Measurements from ENCODE around the gene PRR18. TPM values are rescaled to one million over a fixed set of nuclear protein-coding genes. Genes with fewer than 3 reads are reported as not detected.

The PRR18 gene
- total RNA-seq, 2 experiments from 2014 or later = not detected

GRCh38 chr6:166325383-166326042 is 17.3 kb upstream of the PRR18 start:
- CTCF ChIA-PET = interaction anchor here (1.0 to 2.6 kb wide), 3 partner anchors 13 to 56 kb away, joined by 3 to 7 read pairs (median 3); no protein-coding TSS in a partner anchor
- POLR2A ChIA-PET = no interaction called here
- H3K4me3 Mint-ChIP-seq = no peak overlapping the region
- H3K27me3 Mint-ChIP-seq = no peaks in the 10 kb centered on the region
- H3K36me3 Mint-ChIP-seq (ENCODE audit: low read depth) = peaks cover 27% of the 10 kb centered on the region
- no peak overlapping the region for H3K27ac Mint-ChIP-seq
- no peak for DNase-seq
- H3K4me1 Mint-ChIP-seq = no peaks in the 10 kb centered on the region
- H3K9me3 Mint-ChIP-seq = no peaks in the 10 kb centered on the region

GRCh38 chr6:166323395-166323794 is 15.2 kb upstream of the PRR18 start:
- Mint-ChIP-seq H3K4me3 (no peak overlapping the region), H3K9me3 (no peaks in the 10 kb centered on the region), H3K4me1 (no peaks in the 10 kb centered on the region), H3K36me3 (ENCODE audit: low read depth) (peaks cover 20% of the 10 kb centered on the region), H3K27ac (no peak overlapping the region), H3K27me3 (no peaks in the 10 kb centered on the region)
- POLR2A ChIA-PET = no interaction called here
- DNase-seq = no peak
- CTCF ChIA-PET = interaction anchor here (1.0 kb wide), 1 partner anchor 75 kb away, joined by 4 read pairs; no protein-coding TSS in a partner anchor

DNA sequence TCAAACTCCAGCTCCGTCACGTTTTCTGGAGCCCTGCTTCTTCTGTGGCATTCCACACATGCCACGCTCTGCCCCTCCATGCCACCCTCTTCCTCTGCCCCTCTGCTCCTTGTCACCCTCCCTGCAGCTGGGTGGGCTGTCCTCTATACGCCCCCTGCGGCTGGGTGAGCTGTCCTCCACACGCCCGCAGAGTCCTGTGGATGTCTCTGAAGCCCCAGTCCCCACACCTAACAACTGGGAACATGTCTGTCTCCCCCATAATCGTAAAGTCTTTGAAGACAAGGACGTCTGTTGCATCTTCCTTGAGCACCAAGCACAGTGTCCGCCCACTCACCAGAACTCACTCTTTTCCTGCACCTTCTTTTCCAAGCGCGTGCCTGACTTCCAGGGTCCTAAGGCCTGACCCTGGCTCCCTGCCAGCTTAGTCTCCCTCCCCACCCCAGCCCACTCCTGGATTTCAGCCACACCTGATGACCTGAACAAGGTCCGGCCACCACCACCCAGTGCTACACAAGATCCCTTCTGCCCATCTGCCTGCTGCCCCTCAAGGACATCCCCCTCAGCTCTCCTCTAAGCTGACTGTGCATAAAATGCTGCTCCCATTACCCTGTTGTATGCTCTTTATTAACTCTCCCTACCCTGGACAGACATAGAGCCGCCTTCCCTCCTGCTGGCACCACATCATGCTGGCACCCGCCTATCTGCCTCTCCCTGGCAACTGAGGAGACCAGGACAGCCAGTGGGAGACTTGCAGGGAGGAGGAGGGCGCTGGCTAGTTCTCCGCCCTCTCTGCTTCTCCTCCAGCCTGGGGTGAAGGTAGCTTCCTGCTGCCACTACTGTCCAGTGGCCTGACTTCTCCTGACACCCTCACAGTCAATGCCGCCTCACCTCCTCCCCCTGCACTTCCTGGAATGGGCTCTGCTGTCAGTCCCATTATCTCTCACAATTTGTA is 10.7 kb upstream of the PRR18 start:
- Mint-ChIP-seq H3K4me3 (no peak overlapping the region), H3K27ac (no peak overlapping the region), H3K36me3 (ENCODE audit: low read depth) (peaks cover 13% of the 10 kb centered on the region), H3K9me3 (no peaks in the 10 kb centered on the region), H3K27me3 (no peaks in the 10 kb centered on the region), H3K4me1 (no peaks in the 10 kb centered on the region)
- CTCF ChIA-PET = no interaction called here
- POLR2A ChIA-PET = no interaction called here
- no peak for DNase-seq

GRCh38 chr6:166318227-166318626 is 10.0 kb upstream of the PRR18 start:
- no peaks in the 10 kb centered on the region for H3K27me3 Mint-ChIP-seq
- H3K9me3 Mint-ChIP-seq = no peaks in the 10 kb centered on the region
- no peak overlapping the region for H3K4me3 Mint-ChIP-seq
- no peaks in the 10 kb centered on the region for H3K4me1 Mint-ChIP-seq
- DNase-seq = no peak
- POLR2A ChIA-PET = no interaction called here
- CTCF ChIA-PET = no interaction called here
- H3K36me3 Mint-ChIP-seq (ENCODE audit: low read depth) = peaks cover 10% of the 10 kb centered on the region
- no peak overlapping the region for H3K27ac Mint-ChIP-seq

GRCh38 chr6:166317261-166318212 is 9.3 kb upstream of the PRR18 start:
- no peak overlapping the region for H3K4me3 Mint-ChIP-seq

DNA sequence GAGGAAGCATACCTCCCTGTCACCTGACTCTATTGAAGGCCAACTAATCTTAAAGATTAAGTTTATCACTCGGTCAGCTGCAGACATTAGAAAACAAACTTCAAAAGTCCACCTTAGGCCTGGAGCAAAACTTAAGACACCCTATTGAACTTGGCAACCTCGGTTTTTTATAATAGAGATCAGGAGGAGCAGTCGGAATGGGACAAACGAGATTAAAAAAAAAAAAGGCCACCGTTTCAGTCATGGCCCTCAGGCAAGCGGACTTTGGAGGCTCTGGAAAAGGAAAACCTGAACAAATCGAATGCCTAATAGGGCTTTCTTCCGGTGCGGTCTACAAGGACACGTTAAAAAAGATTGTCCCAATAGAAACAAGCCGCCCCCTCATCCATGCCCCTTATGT is 7.2 kb upstream of the PRR18 start:
- POLR2A ChIA-PET = no interaction called here
- Mint-ChIP-seq H3K4me1 (no peaks in the 10 kb centered on the region), H3K27me3 (peaks cover 2% of the 10 kb centered on the region), H3K9me3 (no peaks in the 10 kb centered on the region), H3K27ac (no peak overlapping the region), H3K36me3 (ENCODE audit: low read depth) (no peaks in the 10 kb centered on the region), H3K4me3 (no peak overlapping the region)
- no peak for DNase-seq
- CTCF ChIA-PET = interaction anchor here (0.7 kb wide), 1 partner anchor 32 kb away, joined by 3 read pairs; no protein-coding TSS in a partner anchor

More at GRCh38 chr6:166317261-166318212, 9.3 kb upstream of the PRR18 start:
- ChIA-PET CTCF (no interaction called here), POLR2A (no interaction called here)
- Mint-ChIP-seq H3K9me3 (no peaks in the 10 kb centered on the region), H3K36me3 (ENCODE audit: low read depth) (peaks cover 8% of the 10 kb centered on the region), H3K27ac (no peak overlapping the region), H3K27me3 (peaks cover 2% of the 10 kb centered on the region), H3K4me1 (no peaks in the 10 kb centered on the region)
- no peak for DNase-seq

DNA sequence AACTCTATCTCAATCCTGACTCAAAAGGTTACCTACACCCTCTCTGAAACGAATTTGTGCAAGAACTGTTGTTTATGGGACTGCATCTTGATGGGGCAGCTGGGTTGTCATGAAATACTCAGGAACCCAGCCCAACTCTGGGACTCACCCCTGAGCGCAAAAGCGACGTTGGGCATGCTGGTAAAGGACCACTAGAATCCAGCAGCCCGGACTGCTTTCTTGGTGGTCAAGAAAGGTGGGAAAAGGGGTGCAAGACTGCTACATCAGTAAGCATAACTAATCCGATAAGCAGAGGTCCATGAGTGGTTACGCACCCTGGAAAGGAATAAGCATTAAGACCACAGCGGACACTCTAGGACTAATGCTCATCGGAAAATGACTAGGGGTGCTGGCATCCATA is 6.3 kb upstream of the PRR18 start:
- no peak for DNase-seq
- H3K27me3 Mint-ChIP-seq = peaks cover 12% of the 10 kb centered on the region
- POLR2A ChIA-PET = no interaction called here
- H3K9me3 Mint-ChIP-seq = no peaks in the 10 kb centered on the region
- no peak overlapping the region for H3K4me3 Mint-ChIP-seq
- CTCF ChIA-PET = interaction anchor here (0.7 to 1.5 kb wide), 2 partner anchors 15 to 86 kb away, joined by 3 to 7 read pairs; no protein-coding TSS in a partner anchor
- H3K36me3 Mint-ChIP-seq (ENCODE audit: low read depth) = no peaks in the 10 kb centered on the region
- H3K4me1 Mint-ChIP-seq = no peaks in the 10 kb centered on the region
- H3K27ac Mint-ChIP-seq = no peak overlapping the region

- ChIA-PET POLR2A (interaction anchor here (1.0 kb wide), 1 partner anchor 68 kb away, joined by 4 read pairs; no protein-coding TSS in a partner anchor), CTCF (interaction anchor here (0.5 to 1.5 kb wide), 5 partner anchors 14 to 87 kb away, joined by 3 to 7 read pairs (median 3); no protein-coding TSS in a partner anchor)
- DNase-seq = peak; percentile 69
- Mint-ChIP-seq H3K9me3 (no peaks in the 10 kb centered on the region), H3K36me3 (ENCODE audit: low read depth) (no peaks in the 10 kb centered on the region), H3K4me3 (no peak overlapping the region), H3K27me3 (peaks cover 22% of the 10 kb centered on the region), H3K4me1 (no peaks in the 10 kb centered on the region), H3K27ac (no peak overlapping the region)
These were observed 5.3 kb upstream of the PRR18 start for GRCh38 chr6:166313255-166314070.

- H3K4me3 Mint-ChIP-seq = no peak overlapping the region
- POLR2A ChIA-PET = interaction anchor here (1.0 kb wide), 1 partner anchor 69 kb away, joined by 4 read pairs; no protein-coding TSS in a partner anchor
- no peak overlapping the region for H3K27ac Mint-ChIP-seq
- CTCF ChIA-PET = interaction anchor here (1.0 to 1.4 kb wide), 3 partner anchors 13 to 76 kb away, joined by 3 to 4 read pairs (median 3); no protein-coding TSS in a partner anchor
- no peaks in the 10 kb centered on the region for H3K36me3 Mint-ChIP-seq (ENCODE audit: low read depth)
- no peak for DNase-seq
- peaks cover 22% of the 10 kb centered on the region for H3K27me3 Mint-ChIP-seq
- H3K9me3 Mint-ChIP-seq = no peaks in the 10 kb centered on the region
- no peaks in the 10 kb centered on the region for H3K4me1 Mint-ChIP-seq
These were observed 4.6 kb upstream of the PRR18 start for GRCh38 chr6:166312832-166313231.

DNA sequence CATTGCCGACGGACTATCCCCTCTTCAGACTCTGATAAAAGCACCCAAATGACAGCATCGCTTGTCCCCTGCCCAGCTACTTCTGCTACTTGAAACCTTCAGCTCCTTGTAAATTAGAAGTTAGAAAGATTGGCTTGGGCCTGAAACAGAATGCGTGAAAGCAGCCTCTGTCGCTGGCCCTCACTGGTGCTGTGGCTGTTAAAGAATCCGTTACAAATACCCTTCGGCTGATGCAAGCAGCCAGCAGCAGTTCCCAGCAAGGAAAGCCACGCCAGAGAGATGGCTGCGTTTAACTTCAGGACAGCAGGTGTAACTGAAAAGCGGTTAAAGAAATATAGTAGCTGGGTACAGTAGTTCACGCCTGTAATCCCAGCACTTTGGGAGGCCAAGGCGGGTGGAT is 2.4 kb upstream of the PRR18 start:
- no peak overlapping the region for H3K27ac Mint-ChIP-seq
- H3K27me3 Mint-ChIP-seq = peaks cover 33% of the 10 kb centered on the region
- no peaks in the 10 kb centered on the region for H3K4me1 Mint-ChIP-seq
- H3K4me3 Mint-ChIP-seq = no peak overlapping the region
- no peaks in the 10 kb centered on the region for H3K36me3 Mint-ChIP-seq (ENCODE audit: low read depth)
- POLR2A ChIA-PET = no interaction called here
- CTCF ChIA-PET = interaction anchor here (1.3 to 1.8 kb wide), 3 partner anchors 67 to 90 kb away, joined by 3 to 6 read pairs (median 4); no protein-coding TSS in a partner anchor
- DNase-seq = no peak
- H3K9me3 Mint-ChIP-seq = no peaks in the 10 kb centered on the region

DNA sequence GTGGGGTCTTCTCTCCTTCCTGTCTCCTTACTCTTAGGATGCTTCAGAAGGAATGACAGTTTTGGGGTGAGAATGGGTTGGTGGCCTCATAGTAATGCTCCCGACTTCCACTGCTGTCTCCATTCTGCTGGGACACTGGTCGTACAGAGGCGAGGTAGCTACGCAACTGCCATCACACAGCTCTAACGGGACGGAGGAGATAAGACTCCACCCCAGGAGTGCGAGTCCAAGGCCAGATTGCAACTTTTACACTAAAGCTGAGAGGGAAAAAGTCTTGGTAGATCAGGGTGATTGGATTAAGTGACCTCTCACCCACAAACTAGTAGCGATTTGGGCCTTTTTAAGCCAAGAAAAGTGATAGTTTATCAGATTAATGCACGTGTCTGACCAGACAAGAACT is 1.8 kb upstream of the PRR18 start:
- Mint-ChIP-seq H3K27me3 (peaks cover 40% of the 10 kb centered on the region), H3K4me3 (no peak overlapping the region), H3K4me1 (no peaks in the 10 kb centered on the region), H3K9me3 (no peaks in the 10 kb centered on the region), H3K36me3 (ENCODE audit: low read depth) (no peaks in the 10 kb centered on the region), H3K27ac (no peak overlapping the region)
- ChIA-PET CTCF (interaction anchor here (1.3 to 1.8 kb wide), 3 partner anchors 68 to 91 kb away, joined by 3 to 6 read pairs (median 4); no protein-coding TSS in a partner anchor), POLR2A (no interaction called here)
- DNase-seq = no peak

All from activated CD4-positive, alpha-beta T cell treated with anti-CD3 and anti-CD28 coated beads, Interleukin-2, amount 10 ng/mL, durations not matched to agents 7 days and 5 days (primary cell).